Cerebellar cortex (tissue), 1 donor: ENCODE results near the gene SRPK2.
"Not testable (repeated sequence)": the region's sequence is repeated elsewhere in the genome, so short reads cannot be mapped to it uniquely, and the experiment has no call there.

Source experiments
- DNase-seq: peaks from one replicate; pipeline ENCODE4 v3.0.0-alpha.2; 2015; ENCODE audit warnings: low spot score

The SRPK2 gene

GRCh38 chr7:105224884-105225651 is 163.7 kb downstream of the SRPK2 start:
- DNase-seq = no peak

- DNase-seq = no peak
Measured at GRCh38 chr7:105222953-105223352, 165.8 kb downstream of the SRPK2 start.

- DNase-seq = no peak
Measured at GRCh38 chr7:105219771-105220160, 169.0 kb downstream of the SRPK2 start.

GRCh38 chr7:105218939-105219770 is 169.6 kb downstream of the SRPK2 start:
- DNase-seq = no peak

- DNase-seq = no peak
Measured at GRCh38 chr7:105218215-105218614, 170.5 kb downstream of the SRPK2 start.

- DNase-seq = no peak
Measured at GRCh38 chr7:105216786-105217185, 171.9 kb downstream of the SRPK2 start.

GRCh38 chr7:105215821-105216220 is 172.9 kb downstream of the SRPK2 start:
- DNase-seq = no peak

- no peak for DNase-seq
Measured at GRCh38 chr7:105215182-105215581, 173.5 kb downstream of the SRPK2 start.

- DNase-seq = no peak
Measured at GRCh38 chr7:105213611-105214010, 175.1 kb downstream of the SRPK2 start.

GRCh38 chr7:105212212-105212611 is 176.5 kb downstream of the SRPK2 start:
- DNase-seq = peak; percentile 29

- DNase-seq = peak; percentile 44
Measured at GRCh38 chr7:105210721-105211205, 178.0 kb downstream of the SRPK2 start.

- no peak for DNase-seq
Measured at GRCh38 chr7:105209870-105210269, 178.9 kb downstream of the SRPK2 start.

GRCh38 chr7:105209433-105209832 is 179.3 kb downstream of the SRPK2 start:
- DNase-seq = no peak

GRCh38 chr7:105206985-105207384 is 181.7 kb downstream of the SRPK2 start:
- DNase-seq = no peak

- DNase-seq = no peak
Measured at GRCh38 chr7:105205592-105206237, 183.0 kb downstream of the SRPK2 start.

- DNase-seq = no peak
Measured at GRCh38 chr7:105204953-105205352, 183.8 kb downstream of the SRPK2 start.

GRCh38 chr7:105204520-105204919 is 184.2 kb downstream of the SRPK2 start:
- no peak for DNase-seq

GRCh38 chr7:105202616-105203015 is 186.1 kb downstream of the SRPK2 start:
- DNase-seq = no peak

- DNase-seq = no peak
Measured at GRCh38 chr7:105199386-105199785, 189.3 kb downstream of the SRPK2 start.

GRCh38 chr7:105198223-105198622 is 190.5 kb downstream of the SRPK2 start:
- no peak for DNase-seq

- DNase-seq = no peak
Measured at GRCh38 chr7:105196473-105196872, 192.2 kb downstream of the SRPK2 start.

GRCh38 chr7:105195891-105196290 is 192.8 kb downstream of the SRPK2 start:
- no peak for DNase-seq

GRCh38 chr7:105194959-105195358 is 193.8 kb downstream of the SRPK2 start:
- not testable (repeated sequence) for DNase-seq
